GM19035 (cell line): ENCODE results near the gene CLASP1.
"Not testable (repeated sequence)": the region's sequence is repeated elsewhere in the genome, so short reads cannot be mapped to it uniquely, and the experiment has no call there.

Source experiments
- ATAC-seq: cut with Tn5 transposase; IDR thresholded peaks from one replicate; pipeline ENCODE4 v1.9.1; 2021; ENCODE audit not compliant: unreplicated experiment

Gene CLASP1

GRCh38 chr2:121359716-121360565 lies 289.3 kb downstream of the CLASP1 start:
- ATAC-seq: no peak

- ATAC-seq: no peak
Observed at GRCh38 chr2:121359170-121359569, 290.1 kb downstream of the CLASP1 start.

GRCh38 chr2:121358291-121358690 lies 291.0 kb downstream of the CLASP1 start:
- no peak for ATAC-seq

- ATAC-seq: no peak
Observed at GRCh38 chr2:121356058-121356640, 293.1 kb downstream of the CLASP1 start.

GRCh38 chr2:121355488-121355887 lies 293.8 kb downstream of the CLASP1 start:
- no peak for ATAC-seq

- no peak for ATAC-seq
Observed at GRCh38 chr2:121351521-121352318, 297.5 kb downstream of the CLASP1 start.

GRCh38 chr2:121350890-121351289 lies 298.4 kb downstream of the CLASP1 start:
- ATAC-seq: no peak

GRCh38 chr2:121350402-121350775 lies 298.9 kb downstream of the CLASP1 start:
- ATAC-seq: no peak

GRCh38 chr2:121349721-121350401 lies 299.4 kb downstream of the CLASP1 start:
- ATAC-seq: no peak

- ATAC-seq: no peak
Observed at GRCh38 chr2:121348128-121348740, 301.0 kb downstream of the CLASP1 start.

GRCh38 chr2:121346859-121347258 lies 302.4 kb downstream of the CLASP1 start:
- ATAC-seq: no peak

- ATAC-seq: no peak
Observed at GRCh38 chr2:121346407-121346806, 302.9 kb downstream of the CLASP1 start.

GRCh38 chr2:121345887-121346286 lies 303.4 kb downstream of the CLASP1 start:
- ATAC-seq: no peak

- ATAC-seq: no peak
Observed at GRCh38 chr2:121345101-121345500, 304.2 kb downstream of the CLASP1 start.

GRCh38 chr2:121343828-121344399 lies 305.3 kb downstream of the CLASP1 start:
- not testable (repeated sequence) for ATAC-seq

- no peak for ATAC-seq
Observed at GRCh38 chr2:121343191-121343590, 306.1 kb downstream of the CLASP1 start.

- no peak for ATAC-seq
Observed at GRCh38 chr2:121342751-121343150, 306.5 kb downstream of the CLASP1 start.

- ATAC-seq: no peak
Observed at GRCh38 chr2:121340926-121341325, 308.3 kb downstream of the CLASP1 start.

- no peak for ATAC-seq
Observed at GRCh38 chr2:121338281-121338680, 311.0 kb downstream of the CLASP1 start.

GRCh38 chr2:121336528-121337294 lies 312.6 kb downstream of the CLASP1 start:
- no peak for ATAC-seq
